ENCODE results near the gene SLC6A6.

The SLC6A6 gene

GRCh38 chr3:14457481-14457880 lies 55.1 kb downstream of the SLC6A6 start:
- DNase-seq: no peak

GRCh38 chr3:14457999-14458398 lies 55.6 kb downstream of the SLC6A6 start:
- no peak for DNase-seq

- no peak for DNase-seq
Observed at GRCh38 chr3:14458434-14459275, 56.2 kb downstream of the SLC6A6 start.

- DNase-seq: no peak
Observed at GRCh38 chr3:14459384-14459783, 57.0 kb downstream of the SLC6A6 start.

GRCh38 chr3:14459787-14460186 lies 57.4 kb downstream of the SLC6A6 start:
- no peak for DNase-seq

GRCh38 chr3:14460342-14461005 lies 58.1 kb downstream of the SLC6A6 start:
- no peak for DNase-seq

- DNase-seq: no peak
Observed at GRCh38 chr3:14461006-14461747, 58.8 kb downstream of the SLC6A6 start.

GRCh38 chr3:14461748-14462324 lies 59.4 kb downstream of the SLC6A6 start:
- no peak for DNase-seq

GRCh38 chr3:14462738-14463137 lies 60.3 kb downstream of the SLC6A6 start:
- no peak for DNase-seq

- DNase-seq: no peak
Observed at GRCh38 chr3:14463330-14464140, 61.1 kb downstream of the SLC6A6 start.

- DNase-seq: no peak
Observed at GRCh38 chr3:14464141-14464465, 61.7 kb downstream of the SLC6A6 start.

- DNase-seq: no peak
Observed at GRCh38 chr3:14464521-14464920, 62.1 kb downstream of the SLC6A6 start.

- DNase-seq: no peak
Observed at GRCh38 chr3:14465425-14465824, 63.0 kb downstream of the SLC6A6 start.

GRCh38 chr3:14466179-14466903 lies 63.9 kb downstream of the SLC6A6 start:
- no peak for DNase-seq

- no peak for DNase-seq
Observed at GRCh38 chr3:14467814-14468620, 65.6 kb downstream of the SLC6A6 start.

- no peak for DNase-seq
Observed at GRCh38 chr3:14468621-14468981, 66.2 kb downstream of the SLC6A6 start.

- no peak for DNase-seq
Observed at GRCh38 chr3:14470461-14470860, 68.1 kb downstream of the SLC6A6 start.

- DNase-seq: no peak
Observed at GRCh38 chr3:14471016-14471415, 68.6 kb downstream of the SLC6A6 start.

GRCh38 chr3:14471690-14472089 lies 69.3 kb downstream of the SLC6A6 start:
- no peak for DNase-seq

- no peak for DNase-seq
Observed at GRCh38 chr3:14472471-14473351, 70.3 kb downstream of the SLC6A6 start.

Data from NCI-H1694 (cell line).